Measurements from ENCODE around the gene SLC27A2.
"Not testable (repeated sequence)": the region's sequence is repeated elsewhere in the genome, so short reads cannot be mapped to it uniquely, and the experiment has no call there.

The SLC27A2 gene

GRCh38 chr15:50163719-50164410 is 18.1 kb upstream of the SLC27A2 start:
- DNase-seq (ENCODE audit: low read depth): no peak

DNA sequence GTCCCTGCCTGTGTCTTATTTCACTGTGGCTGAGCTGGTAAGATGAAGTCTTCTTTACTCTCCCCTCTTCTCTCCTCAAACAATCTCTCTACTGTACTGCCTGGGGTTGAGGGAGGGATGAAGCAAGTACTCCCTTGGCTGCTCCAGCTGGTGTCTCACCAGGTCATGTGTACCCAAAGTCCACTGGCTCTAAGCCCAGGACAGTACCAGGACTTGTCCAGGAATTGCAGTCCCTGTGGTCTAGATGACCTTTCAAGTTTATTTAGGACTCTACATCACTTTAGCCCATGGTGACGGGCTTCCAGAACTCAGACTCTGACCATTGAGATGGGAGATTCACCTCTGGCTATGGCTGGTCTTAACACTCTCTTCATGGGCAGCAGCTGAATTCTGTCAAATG is 17.5 kb upstream of the SLC27A2 start:
- DNase-seq (ENCODE audit: low read depth): no peak

GRCh38 chr15:50166216-50166615 is 15.8 kb upstream of the SLC27A2 start:
- DNase-seq (ENCODE audit: low read depth): no peak

- DNase-seq (ENCODE audit: low read depth): no peak
Observed at GRCh38 chr15:50167110-50167509, 14.9 kb upstream of the SLC27A2 start.

GRCh38 chr15:50168379-50168778 is 13.6 kb upstream of the SLC27A2 start:
- no peak for DNase-seq (ENCODE audit: low read depth)

DNA sequence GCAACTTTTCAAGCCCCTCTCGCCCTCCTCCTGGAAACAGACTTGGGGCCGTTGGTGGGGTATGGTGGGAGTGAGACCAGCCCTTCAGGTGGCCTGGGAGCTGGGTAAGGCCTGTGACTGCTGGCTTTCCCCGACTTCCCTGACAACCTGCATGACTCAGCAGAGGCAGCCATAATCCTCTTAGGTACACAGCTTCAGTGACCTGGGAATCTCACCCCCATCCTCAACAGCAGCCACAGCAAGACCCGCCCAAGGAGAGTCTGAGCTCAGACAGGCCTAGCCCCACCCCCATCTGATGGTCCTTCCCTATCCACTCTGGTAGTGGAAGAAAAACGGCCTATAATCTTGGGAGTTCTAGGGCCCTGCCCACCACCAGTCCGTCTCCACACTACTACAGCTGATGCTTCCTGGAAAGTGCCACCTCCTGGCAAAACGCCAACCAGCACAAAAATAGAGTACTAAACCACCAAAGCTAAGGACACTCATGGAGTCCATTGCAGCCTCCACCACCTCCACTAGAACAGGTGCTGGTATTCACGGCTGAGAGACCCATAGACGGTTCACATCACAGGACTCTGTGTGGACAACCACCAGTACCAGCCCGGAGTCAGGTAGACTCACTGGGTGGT is 13.1 kb upstream of the SLC27A2 start:
- DNase-seq (ENCODE audit: low read depth): no peak

DNA sequence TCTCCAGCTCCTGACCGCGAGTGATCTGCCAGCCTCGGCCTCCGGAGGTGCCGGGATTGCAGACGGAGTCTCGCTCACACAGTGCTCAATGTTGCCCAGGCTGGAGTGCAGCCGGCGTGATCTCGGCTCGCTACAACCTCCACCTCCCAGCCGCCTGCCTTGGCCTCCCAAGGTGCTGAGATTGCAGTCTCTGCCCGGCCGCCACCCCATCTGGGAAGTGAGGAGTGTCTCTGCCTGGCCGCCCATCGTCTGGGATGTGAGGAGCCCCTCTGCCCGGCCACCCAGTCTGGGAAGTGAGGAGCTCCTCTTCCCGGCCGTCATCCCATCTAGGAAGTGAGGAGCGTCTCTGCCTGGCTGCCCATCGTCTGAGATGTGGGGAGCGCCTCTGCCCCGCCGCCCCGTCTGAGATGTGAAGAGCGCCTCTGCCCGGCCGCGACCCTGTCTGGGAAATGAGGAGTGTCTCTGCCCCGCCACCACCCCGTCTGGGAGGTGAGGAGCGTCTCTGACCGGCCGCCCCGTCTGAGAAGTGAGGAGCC is 9.6 kb upstream of the SLC27A2 start:
- DNase-seq (ENCODE audit: low read depth): not testable (repeated sequence)

- DNase-seq (ENCODE audit: low read depth): no peak
Observed at GRCh38 chr15:50176869-50177268, 5.1 kb upstream of the SLC27A2 start.

- DNase-seq (ENCODE audit: low read depth): no peak
Observed at GRCh38 chr15:50180091-50180490, 1.9 kb upstream of the SLC27A2 start.

- DNase-seq (ENCODE audit: low read depth): no peak
Observed at GRCh38 chr15:50180582-50180981, 1.4 kb upstream of the SLC27A2 start.

DNA sequence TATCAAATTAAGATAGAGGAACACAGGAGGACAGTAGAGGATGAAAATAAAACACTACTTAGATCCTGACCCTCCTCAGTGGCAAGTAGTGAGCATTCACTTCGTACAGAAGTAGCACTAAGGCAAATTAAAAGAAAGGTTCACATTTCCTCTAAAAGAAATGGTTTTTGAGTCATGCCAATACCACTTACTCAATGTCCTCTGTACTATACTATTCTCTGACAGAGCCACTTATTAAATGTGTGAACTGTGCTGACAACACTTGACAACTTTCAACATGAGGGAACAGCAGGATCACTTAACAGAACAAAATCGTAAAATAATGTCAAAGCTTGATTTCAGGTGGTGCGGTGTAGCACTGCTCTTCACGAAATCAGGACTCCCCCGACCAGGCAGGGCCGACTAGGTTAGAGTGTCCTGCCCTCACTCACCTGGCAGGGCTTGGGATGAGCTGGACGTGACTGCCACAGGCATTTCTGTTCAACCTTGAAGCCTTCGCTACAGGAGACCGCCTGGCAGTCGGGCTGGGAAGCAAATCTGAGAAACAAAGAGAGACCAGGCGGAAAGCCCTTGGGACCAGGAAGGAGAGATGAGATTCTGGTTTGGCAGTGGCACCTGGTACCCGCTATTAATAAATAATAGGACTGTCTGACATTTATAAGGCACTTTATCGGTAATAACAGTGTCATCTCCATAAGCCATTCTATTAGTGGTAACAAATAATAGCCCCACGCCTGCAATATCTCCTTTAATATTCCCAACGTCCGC is 611 bp upstream of the SLC27A2 start:
- DNase-seq (ENCODE audit: low read depth): no peak

- DNase-seq (ENCODE audit: low read depth): no peak
Observed at GRCh38 chr15:50182219-50183013, 420 bp downstream of the SLC27A2 start.

GRCh38 chr15:50183112-50183794 is 1.3 kb downstream of the SLC27A2 start:
- no peak for DNase-seq (ENCODE audit: low read depth)

DNA sequence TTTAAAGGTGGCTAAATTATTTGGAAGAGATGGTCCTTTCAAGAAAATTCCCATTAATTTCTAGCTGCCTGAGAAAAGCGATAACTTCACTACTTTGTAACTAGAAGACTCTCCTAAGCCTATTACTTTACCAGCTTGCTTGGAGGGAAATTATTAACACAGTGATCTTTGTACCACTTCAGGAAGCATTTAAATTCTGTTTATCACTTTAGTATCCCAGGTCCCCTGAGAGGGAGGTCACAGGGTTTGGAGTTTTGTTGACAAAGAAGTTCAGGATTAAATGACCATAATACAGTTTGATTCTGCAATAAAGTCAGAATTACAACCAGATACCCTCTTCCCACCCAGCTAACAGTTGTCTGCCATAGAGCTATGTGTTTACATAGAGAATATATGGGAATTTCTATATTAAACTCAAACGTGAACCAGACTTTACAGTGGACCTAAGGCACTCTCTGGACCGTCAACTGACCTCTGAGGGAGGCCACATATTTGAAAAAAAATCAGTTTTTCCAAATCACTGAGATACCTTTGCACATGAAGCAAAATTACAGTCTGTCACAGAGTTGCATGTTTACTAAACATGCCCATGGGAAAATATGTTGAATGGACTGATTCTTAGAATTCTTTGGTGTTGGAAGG is 3.0 kb downstream of the SLC27A2 start:
- DNase-seq (ENCODE audit: low read depth): no peak

DNA sequence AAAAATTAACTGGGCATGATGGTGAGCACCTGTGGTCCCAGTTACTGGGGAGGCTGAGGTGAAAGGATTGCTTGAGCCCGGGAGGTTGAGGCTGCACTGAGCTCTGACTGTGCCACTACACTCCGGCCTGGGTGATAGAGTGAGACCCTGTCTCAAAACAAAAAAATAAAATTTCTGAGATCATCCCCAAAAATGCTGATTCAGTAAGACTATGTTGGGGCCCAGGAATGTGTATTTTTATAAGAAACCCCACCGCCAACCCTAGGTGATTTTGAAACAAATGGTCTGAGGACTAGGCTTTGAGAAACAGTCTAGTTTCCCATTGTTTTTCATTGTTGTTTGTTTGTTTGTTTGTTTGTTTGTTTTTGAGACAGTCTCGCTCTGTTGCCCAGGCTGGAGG is 4.1 kb downstream of the SLC27A2 start:
- DNase-seq (ENCODE audit: low read depth): no peak

- DNase-seq (ENCODE audit: low read depth): no peak
Observed at GRCh38 chr15:50186752-50187151, 4.8 kb downstream of the SLC27A2 start.

GRCh38 chr15:50187525-50187924 is 5.5 kb downstream of the SLC27A2 start:
- no peak for DNase-seq (ENCODE audit: low read depth)

DNA sequence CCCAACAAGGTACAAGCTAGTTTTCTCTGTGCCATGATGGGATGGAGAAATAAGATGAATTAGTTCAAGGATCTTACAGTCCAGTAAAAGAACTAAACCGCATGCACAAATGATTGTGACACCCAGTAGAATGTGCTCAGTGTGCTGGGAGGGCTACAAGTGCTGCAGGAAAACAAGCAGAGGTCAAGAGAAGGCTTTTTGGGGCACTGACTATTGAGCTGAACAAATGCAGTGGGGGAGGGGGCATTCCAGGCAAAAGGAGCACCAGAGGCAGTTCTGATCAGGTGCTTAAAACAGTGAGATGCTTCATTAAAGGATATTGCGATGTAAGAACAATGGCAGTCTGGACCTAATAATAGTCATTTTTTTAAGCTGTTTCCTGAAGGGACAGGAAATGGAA is 6.0 kb downstream of the SLC27A2 start:
- no peak for DNase-seq (ENCODE audit: low read depth)

DNA sequence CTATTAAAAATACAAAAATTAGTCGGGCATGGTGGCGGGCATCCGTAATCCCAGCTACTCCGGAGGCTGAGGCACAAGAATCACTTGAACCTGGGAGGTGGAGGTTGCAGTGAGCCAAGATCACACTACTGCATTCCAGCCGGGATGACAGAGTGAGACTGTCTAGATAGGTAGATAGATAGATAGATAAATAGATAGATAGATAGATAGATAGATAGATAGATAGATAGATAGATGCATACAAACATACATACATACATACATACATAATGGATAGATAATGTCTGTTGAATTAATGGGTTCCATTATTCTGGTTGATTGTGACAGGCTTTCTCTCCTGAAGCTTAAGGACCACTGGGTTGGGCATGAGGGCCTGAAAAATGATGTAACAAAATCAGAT is 6.8 kb downstream of the SLC27A2 start:
- not testable (repeated sequence) for DNase-seq (ENCODE audit: low read depth)

DNA sequence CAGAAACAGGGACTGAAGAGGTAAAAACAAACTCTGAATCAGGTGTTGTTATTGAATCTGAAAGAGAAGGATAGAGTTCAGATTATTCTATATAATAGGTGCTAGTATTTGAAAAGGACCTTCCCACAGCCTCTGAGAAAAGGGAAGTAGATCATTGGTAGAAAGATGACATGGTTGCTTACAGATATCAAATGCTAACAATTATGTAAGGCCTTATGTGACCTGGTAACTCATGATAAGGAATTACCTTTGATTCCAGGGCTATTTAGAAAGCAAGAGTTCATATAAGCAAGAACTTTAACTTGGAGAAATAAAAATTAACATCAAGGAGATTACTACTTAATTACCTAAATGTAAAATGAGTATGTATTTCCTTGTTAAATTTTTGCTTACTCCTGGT is 7.6 kb downstream of the SLC27A2 start:
- no peak for DNase-seq (ENCODE audit: low read depth)

GRCh38 chr15:50190166-50190570 is 8.2 kb downstream of the SLC27A2 start:
- DNase-seq (ENCODE audit: low read depth): no peak
